GM12874 (cell line): Measurements from ENCODE around the gene OR2T11.
"Not testable (repeated sequence)": the region's sequence is repeated elsewhere in the genome, so short reads cannot be mapped to it uniquely, and the experiment has no call there.

ENCODE experiments used
- TF ChIP-seq, protein P1 (sequence below): IDR thresholded peaks from 2 replicates; pipeline ENCODE4 v1.5.1; 2011; ENCODE audit warnings: low read depth, mild to moderate bottlenecking, control low read depth, low read length, moderate library complexity; ENCODE audit not compliant: insufficient read depth

Gene OR2T11

GRCh38 chr1:248590055-248590454 lies 44.8 kb downstream of the OR2T11 start:
- TF ChIP-seq, protein P1, sequence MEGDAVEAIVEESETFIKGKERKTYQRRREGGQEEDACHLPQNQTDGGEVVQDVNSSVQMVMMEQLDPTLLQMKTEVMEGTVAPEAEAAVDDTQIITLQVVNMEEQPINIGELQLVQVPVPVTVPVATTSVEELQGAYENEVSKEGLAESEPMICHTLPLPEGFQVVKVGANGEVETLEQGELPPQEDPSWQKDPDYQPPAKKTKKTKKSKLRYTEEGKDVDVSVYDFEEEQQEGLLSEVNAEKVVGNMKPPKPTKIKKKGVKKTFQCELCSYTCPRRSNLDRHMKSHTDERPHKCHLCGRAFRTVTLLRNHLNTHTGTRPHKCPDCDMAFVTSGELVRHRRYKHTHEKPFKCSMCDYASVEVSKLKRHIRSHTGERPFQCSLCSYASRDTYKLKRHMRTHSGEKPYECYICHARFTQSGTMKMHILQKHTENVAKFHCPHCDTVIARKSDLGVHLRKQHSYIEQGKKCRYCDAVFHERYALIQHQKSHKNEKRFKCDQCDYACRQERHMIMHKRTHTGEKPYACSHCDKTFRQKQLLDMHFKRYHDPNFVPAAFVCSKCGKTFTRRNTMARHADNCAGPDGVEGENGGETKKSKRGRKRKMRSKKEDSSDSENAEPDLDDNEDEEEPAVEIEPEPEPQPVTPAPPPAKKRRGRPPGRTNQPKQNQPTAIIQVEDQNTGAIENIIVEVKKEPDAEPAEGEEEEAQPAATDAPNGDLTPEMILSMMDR: no peak

DNA sequence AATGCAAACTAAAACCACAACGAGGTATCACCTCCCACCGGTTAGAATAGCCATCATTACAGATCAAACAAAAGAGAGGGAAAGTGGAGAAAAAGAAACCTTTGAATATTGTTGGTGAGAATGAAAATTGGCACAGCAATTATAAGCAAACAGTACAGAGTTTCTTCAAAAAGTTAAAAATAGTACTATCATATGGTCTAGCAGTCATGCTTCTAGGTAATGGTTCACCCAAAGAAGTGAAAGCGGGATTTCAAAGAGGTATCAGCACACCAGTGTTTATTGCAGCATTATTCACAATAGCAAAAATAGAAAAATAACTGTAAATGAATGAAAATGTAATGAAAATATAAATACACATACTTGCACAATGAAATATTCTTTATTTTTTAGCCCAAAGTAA lies 45.6 kb downstream of the OR2T11 start:
- TF ChIP-seq, protein P1: no peak

- TF ChIP-seq, protein P1: no peak
These were observed 49.6 kb downstream of the OR2T11 start for GRCh38 chr1:248585266-248585665.

DNA sequence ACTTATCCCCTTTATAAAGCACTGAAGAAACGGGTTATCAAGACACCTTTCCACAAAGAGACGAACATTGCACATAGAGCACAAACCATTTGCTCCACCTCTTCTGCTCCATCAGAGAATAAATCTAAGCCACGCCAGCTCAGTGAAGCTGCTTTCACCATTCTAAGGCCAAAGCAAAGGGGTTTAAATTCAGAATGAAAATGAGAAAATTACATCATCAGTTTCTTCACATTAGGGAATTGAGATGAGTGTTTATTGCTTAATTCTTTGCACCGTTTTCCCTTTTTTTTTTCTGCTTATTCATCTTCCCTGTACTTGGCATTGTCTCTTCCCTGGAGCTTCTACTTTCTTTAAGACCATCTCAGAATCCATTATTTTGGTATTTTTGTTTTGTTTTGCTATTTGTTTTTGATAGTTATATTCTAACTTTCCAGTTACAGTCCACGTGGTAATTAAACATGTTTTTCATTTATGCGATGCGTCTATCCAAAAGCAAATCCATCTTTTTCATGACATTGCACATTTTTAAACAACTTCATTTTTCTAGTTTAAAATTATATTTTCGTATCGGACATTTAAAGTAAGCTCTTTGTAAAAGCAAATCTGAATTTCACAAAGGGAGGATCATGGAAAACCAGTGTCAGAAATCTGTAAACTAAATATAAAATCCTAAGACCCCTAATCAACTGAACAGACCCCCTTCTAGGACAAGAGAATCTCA lies 58.5 kb downstream of the OR2T11 start:
- TF ChIP-seq, protein P1: no peak

DNA sequence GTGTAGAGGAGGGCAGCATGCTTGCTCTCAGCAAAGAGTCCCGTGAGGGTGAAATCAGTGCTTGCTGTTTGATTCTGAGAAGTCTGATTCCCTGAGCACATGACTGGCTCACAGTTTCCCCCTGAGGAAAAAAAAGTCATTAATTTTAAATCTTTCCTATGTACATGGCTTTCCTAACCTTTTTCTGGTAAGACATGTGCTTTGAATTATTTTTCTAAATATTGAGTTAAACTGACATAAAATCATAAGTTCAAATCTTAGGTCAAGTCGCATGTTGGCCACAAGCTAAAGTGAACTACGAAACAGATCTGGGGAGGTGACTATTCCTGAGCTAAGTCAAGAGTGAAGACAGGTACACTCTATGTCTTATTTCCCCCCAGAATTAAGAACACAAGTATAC lies 60.2 kb downstream of the OR2T11 start, which contains the start of gene OR2T34:
Gene OR2T34 (minus strand): TSS at position 101 of the 400 bp plus-strand sequence. CDS start 0 bp downstream, at position 101.
- TF ChIP-seq, protein P1: not testable (repeated sequence)
